Stimulated activated naive CD4-positive, alpha-beta T cell treated with Interleukin-2 at 50 U/mL for 16 hours (primary cell): ENCODE measurements around the gene MAP1S.

Source experiments
- DNase-seq: peaks from one replicate; lab custom pipeline; 2025; lab: John Stamatoyannopoulos, UW

The MAP1S gene, protein sequence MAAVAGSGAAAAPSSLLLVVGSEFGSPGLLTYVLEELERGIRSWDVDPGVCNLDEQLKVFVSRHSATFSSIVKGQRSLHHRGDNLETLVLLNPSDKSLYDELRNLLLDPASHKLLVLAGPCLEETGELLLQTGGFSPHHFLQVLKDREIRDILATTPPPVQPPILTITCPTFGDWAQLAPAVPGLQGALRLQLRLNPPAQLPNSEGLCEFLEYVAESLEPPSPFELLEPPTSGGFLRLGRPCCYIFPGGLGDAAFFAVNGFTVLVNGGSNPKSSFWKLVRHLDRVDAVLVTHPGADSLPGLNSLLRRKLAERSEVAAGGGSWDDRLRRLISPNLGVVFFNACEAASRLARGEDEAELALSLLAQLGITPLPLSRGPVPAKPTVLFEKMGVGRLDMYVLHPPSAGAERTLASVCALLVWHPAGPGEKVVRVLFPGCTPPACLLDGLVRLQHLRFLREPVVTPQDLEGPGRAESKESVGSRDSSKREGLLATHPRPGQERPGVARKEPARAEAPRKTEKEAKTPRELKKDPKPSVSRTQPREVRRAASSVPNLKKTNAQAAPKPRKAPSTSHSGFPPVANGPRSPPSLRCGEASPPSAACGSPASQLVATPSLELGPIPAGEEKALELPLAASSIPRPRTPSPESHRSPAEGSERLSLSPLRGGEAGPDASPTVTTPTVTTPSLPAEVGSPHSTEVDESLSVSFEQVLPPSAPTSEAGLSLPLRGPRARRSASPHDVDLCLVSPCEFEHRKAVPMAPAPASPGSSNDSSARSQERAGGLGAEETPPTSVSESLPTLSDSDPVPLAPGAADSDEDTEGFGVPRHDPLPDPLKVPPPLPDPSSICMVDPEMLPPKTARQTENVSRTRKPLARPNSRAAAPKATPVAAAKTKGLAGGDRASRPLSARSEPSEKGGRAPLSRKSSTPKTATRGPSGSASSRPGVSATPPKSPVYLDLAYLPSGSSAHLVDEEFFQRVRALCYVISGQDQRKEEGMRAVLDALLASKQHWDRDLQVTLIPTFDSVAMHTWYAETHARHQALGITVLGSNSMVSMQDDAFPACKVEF

DNA sequence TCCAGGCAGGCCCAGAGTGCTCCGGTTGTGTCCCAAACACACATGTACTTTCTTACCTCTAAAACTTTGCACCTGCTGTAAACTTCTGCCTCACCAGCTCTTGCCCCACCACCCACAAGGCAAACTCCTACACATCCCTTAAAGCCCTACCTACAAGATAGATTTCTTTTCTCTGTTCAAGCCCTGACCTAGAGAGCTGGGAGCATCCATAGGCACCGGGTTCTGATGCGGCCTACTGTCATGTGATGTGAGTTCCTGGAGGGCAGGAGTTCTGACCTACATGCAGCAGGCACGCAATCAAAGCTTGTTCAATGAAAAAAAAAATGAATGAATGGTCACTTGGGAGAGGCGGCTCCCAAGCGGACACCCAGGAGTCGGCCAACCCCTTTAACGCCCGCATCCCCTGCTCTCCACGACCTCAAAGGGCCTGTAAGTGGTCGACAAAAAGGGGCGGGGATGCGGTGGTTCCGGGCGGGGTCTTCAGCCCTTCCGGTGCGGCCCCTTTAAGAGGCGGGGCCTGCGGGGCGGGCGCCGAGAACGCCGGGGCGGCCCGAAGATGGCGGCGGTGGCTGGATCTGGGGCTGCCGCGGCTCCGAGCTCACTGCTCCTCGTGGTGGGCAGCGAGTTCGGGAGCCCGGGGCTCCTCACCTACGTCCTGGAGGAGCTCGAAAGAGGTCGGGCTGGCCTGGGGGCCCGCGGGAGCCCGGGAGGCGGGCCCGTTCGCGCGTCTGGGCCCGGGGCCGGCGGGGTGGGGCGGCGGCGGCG is at the start of gene MAP1S:
MAP1S (plus strand) TSS at position 534 of the 765 bp plus-strand sequence; CDS start at position 557, 23 bp downstream.
- DNase-seq: peak; percentile 54

- DNase-seq: no peak
Measured at GRCh38 chr19:17671906-17672305, 47.4 kb upstream of the MAP1S start.

- no peak for DNase-seq
Measured at GRCh38 chr19:17673937-17674799, 45.1 kb upstream of the MAP1S start.

GRCh38 chr19:17676295-17676694 is 43.0 kb upstream of the MAP1S start:
- DNase-seq: no peak

GRCh38 chr19:17677002-17677401 is 42.3 kb upstream of the MAP1S start:
- DNase-seq: no peak

GRCh38 chr19:17678836-17679235 is 40.4 kb upstream of the MAP1S start:
- DNase-seq: no peak

GRCh38 chr19:17679526-17680229 is 39.6 kb upstream of the MAP1S start:
- no peak for DNase-seq

DNA sequence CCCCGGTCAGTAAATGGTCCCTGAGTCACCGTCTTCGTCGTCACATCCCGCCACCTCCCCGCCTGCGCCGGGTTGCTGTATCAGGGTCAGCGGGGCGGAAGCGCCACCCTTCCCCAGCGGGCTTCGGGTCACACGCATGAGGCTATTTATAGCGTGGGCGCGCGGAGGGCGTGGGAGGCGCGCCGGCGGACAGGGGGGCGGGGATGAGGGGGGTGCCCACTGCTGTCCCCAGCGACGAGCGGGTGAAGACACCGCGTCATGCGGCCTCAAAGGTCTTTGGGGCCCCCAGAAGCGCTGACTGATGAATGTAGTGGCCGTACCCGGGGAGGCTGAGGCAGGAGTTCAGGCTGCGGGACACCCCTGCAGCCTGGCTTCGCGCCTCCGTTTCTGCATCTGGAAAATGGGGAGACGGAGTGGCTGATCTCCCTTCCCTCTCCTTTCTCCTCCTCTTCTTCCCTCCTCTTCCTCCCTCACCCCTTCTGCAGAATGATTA is 39.0 kb upstream of the MAP1S start:
- no peak for DNase-seq

DNA sequence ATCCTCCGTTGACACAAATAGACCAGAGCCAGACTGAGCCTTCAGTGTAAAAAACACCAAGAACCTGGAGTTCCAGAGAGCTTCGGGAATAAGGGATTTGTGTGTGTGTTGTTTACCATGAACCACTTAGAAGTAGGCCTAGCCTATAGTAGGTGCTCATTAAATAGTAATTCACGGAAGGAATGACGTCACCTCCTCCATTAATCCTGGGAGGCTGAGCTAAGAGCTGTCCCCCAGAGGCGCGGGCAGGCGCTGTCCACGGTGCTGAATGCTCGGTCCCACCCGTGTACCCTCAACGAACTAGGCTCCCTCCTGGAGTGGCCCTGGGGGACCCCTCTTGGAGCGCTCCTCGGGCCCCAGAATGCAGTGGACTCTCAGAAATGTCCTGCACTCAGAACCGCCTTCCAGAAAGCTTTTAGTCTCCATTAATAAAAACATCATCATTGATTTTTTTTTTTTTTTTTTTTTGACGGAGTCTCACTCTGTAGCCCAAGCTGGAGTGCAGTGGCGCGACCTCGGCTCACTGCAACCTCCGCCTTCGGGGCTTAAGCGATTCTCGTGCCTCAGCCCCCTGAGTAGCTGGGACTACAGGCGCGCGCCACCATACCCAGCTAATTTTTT is 37.7 kb upstream of the MAP1S start:
- no peak for DNase-seq

DNA sequence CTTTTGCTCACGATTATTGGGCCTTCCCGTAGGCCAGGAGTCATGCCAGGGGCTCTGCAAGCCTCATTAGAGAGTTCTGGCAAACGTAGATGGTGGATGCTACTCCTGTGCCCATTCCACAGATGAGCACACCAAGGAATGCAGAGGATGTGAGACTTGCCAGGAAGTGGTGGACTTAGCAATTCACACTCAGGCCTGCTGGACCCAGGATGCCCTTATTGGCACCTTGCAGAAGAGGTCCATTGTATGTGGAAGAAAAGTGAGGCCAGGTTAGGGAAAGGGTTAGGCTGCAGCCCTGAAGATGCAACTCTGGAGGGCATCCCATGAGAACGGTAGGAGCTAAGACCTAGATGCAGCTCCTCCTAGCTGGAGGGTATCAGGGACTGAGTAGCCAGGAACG is 37.0 kb upstream of the MAP1S start:
- DNase-seq: no peak

GRCh38 chr19:17683078-17683477 is 36.2 kb upstream of the MAP1S start:
- DNase-seq: no peak

DNA sequence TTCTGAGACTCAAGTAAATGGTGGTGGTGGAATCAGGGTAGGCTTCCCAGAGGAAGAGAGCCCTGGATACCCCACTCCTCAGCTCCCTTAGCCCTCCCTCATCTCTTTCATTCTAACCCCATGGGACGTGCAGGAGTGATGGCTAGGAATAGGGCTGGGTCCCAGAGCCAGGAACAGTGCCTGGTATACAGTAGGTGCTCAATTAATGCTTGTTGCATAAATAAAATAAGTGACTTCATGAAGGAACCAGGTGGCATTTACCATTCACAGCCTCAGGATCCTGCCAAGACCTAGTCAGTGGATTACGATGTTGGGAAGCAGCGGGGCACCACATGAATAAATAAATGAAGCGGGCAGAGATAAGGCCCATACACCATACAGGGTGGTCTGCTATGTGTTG is 35.0 kb upstream of the MAP1S start:
- DNase-seq: no peak

GRCh38 chr19:17685451-17686022 is 33.7 kb upstream of the MAP1S start:
- DNase-seq: no peak

DNA sequence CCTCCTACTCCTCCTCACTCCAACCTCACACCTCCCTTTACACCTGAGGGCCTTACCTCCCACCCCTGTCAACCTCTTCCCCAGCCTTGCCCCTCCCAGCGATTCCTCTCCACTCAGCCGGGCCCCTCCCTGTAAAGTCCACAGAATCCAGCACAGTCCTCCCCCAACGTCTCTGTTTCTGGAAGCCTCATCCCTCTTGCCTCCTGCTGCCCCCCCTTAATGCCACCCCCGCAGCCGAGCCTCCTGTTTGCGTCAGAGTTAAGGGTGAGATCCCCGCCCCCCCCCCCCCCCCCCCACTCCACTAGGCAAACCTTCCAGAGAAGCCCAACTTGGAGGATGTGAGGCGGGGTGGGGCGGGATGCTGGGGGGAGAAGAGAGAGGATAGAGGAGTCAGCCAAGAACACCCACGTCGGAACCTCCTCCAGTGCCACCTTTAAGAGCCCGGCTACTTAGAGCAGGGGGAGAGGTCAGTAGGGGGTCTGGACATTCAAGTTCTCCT is 33.2 kb upstream of the MAP1S start:
- no peak for DNase-seq

- no peak for DNase-seq
Measured at GRCh38 chr19:17686592-17687024, 32.7 kb upstream of the MAP1S start.

DNA sequence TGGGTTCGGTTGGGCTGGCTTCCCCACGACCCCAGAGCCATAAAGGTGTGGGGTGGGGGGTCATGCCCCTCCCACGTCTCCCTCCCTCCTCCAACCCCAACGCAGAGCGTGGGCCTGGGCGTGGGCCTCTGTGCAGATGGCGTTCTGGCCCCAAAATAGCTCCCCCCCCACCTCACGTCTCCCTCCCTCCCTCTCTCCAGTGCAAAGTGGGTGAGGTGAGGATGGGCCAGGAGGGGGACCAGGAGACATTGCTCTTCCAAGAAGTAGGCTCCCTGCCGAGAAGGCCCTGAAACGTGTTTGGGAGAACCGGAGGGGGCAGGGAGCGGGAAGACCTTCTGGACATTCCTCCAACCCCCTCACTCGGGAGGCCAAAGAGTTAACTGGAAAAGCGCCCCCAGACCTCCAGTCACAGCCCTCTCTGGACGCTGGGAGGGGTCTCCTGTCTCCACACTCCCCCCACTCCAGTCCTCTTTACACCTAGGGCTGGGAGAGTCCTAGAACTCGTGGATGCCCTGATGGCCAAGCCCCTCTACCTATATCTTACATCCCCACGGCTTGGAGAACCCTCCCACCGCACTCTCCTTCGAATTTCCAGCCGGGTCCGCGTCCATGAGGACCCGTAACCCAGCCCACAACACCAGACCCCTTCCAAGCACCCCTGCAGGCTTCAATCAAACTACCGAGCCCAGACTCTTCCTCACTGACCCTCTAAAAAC is 32.0 kb upstream of the MAP1S start:
- no peak for DNase-seq

GRCh38 chr19:17687857-17688784 is 31.2 kb upstream of the MAP1S start, which contains the start of gene UNC13A:
Gene UNC13A, minus strand, starts transcription at chr19:17688354. Its CDS starts 155 bp downstream, at chr19:17688199.
- DNase-seq: peak; percentile 41
